Parathyroid adenoma (tissue), 2 donors: ENCODE measurements around the gene CLDN5.

Experiments
- H2AFZ ChIP-seq: fragments of 300-600 bp; sonication (generic); one replicate; pipeline ENCODE4 v1.7.0; 2017; ENCODE audit warnings: antibody characterized with exemption, mild to moderate bottlenecking
- H3K27ac ChIP-seq: fragments of 300-600 bp; sonication (generic); one replicate; pipeline ENCODE4 v1.7.0; 2017
- H3K27me3 ChIP-seq: fragments of 300-600 bp; sonication (generic); one replicate; pipeline ENCODE4 v1.7.0; 2017; ENCODE audit warnings: low read length; ENCODE audit not compliant: control insufficient read depth, insufficient read depth
- H3K36me3 ChIP-seq: fragments of 300-600 bp; sonication (generic); one replicate; pipeline ENCODE4 v1.7.0; 2017; ENCODE audit warnings: low read length; ENCODE audit not compliant: control insufficient read depth, insufficient read depth
- H3K4me1 ChIP-seq: fragments of 300-600 bp; sonication (generic); one replicate; pipeline ENCODE4 v1.7.0; 2017; ENCODE audit warnings: control low read depth
- H3K4me2 ChIP-seq: fragments of 300-600 bp; sonication (generic); one replicate; pipeline ENCODE4 v1.7.0; 2017; ENCODE audit warnings: low read length
- H3K4me3 ChIP-seq: fragments of 300-600 bp; sonication (generic); one replicate; pipeline ENCODE4 v1.7.0; 2017; ENCODE audit warnings: low read depth, low read length
- H3K79me2 ChIP-seq: fragments of 300-600 bp; sonication (generic); one replicate; pipeline ENCODE4 v1.7.0; 2017; ENCODE audit warnings: control low read depth
- H3K9ac ChIP-seq: fragments of 300-600 bp; sonication (generic); one replicate; pipeline ENCODE4 v1.7.0; 2017; ENCODE audit warnings: mild to moderate bottlenecking
- H3K9me3 ChIP-seq: fragments of 300-600 bp; sonication (generic); one replicate; pipeline ENCODE4 v1.7.0; 2017; ENCODE audit warnings: low read length; ENCODE audit not compliant: control insufficient read depth
- TF ChIP-seq, protein P1 (sequence below): fragments of 300-600 bp; sonication (generic); IDR thresholded peaks from one replicate; pipeline ENCODE4 v1.7.0; 2017; ENCODE audit warnings: antibody characterized with exemption, mild to moderate bottlenecking
- donor health status: primary hyperparathyroidism.

Gene CLDN5

DNA sequence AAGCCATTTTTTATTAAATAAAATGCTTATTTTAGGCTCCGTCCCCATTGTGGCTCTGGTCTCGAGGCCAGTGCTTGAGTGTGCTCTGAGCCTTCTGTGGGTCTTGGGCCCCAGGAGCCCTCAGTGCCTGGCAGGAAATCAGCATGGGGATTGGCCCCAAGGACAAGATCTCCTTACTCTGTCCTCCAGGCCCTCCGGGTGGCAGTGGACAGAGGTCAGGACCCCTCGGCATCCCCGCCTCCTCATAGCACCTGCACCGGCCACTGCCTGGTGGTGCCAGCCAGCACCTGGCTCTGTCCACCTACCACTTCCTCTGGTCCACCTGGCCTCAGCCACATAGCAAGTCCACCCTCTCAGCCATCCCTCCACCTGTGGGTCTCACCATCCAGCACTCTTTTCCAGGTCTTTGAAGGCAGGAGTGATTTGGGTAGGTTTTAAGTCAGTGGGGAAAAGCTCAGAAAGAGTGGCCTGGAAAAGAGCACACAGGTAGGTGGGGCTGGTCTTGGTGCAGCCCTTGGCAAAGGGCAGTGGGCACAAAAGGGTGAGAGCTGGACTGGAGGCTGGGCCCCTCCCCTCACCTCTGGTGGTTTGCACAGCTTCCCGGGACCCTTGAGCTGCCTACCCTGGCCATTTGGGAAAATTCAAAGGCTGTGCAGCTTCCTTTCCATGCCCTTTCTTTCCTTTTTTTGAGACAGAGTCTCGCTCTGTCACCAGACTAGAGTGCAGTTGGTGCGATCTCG is 3.5 kb downstream of the CLDN5 start:
- no peaks in the 10 kb centered on the region for H3K36me3 ChIP-seq
- H3K4me2 ChIP-seq = no peak overlapping the region
- no peaks in the 10 kb centered on the region for H3K4me1 ChIP-seq
- TF ChIP-seq, protein P1, sequence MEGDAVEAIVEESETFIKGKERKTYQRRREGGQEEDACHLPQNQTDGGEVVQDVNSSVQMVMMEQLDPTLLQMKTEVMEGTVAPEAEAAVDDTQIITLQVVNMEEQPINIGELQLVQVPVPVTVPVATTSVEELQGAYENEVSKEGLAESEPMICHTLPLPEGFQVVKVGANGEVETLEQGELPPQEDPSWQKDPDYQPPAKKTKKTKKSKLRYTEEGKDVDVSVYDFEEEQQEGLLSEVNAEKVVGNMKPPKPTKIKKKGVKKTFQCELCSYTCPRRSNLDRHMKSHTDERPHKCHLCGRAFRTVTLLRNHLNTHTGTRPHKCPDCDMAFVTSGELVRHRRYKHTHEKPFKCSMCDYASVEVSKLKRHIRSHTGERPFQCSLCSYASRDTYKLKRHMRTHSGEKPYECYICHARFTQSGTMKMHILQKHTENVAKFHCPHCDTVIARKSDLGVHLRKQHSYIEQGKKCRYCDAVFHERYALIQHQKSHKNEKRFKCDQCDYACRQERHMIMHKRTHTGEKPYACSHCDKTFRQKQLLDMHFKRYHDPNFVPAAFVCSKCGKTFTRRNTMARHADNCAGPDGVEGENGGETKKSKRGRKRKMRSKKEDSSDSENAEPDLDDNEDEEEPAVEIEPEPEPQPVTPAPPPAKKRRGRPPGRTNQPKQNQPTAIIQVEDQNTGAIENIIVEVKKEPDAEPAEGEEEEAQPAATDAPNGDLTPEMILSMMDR = no peak
- H3K27me3 ChIP-seq = peaks cover 7% of the 10 kb centered on the region
- H3K27ac ChIP-seq = no peak overlapping the region
- no peak overlapping the region for H3K4me3 ChIP-seq
- no peak overlapping the region for H3K9ac ChIP-seq
- no peak overlapping the region for H2AFZ ChIP-seq
- no peaks in the 10 kb centered on the region for H3K9me3 ChIP-seq
- H3K79me2 ChIP-seq = no peaks in the 10 kb centered on the region

DNA sequence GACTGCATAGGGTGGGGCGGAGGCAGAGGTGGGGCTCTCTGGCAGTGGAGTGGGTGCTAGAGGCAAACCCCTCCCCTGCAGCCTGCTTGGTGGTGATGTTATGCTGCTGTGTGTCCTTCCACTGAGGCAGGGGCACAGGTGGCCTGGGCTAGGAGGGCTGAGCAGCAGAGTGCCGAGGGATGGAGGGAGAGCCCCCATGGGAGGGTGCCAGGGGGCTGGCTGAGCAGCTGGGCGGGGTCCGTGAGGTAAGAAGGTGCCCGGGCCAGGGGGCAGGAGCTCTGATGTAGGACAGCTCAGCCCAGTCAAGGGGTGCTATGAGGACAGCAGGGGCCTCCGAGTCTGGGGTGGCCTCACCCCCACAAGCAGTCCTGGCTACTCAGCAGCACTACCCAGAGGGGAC is 4.2 kb downstream of the CLDN5 start:
- Histone ChIP-seq H3K4me1 (no peaks in the 10 kb centered on the region), H3K36me3 (no peaks in the 10 kb centered on the region), H3K79me2 (no peaks in the 10 kb centered on the region), H2AFZ (no peak overlapping the region), H3K4me3 (no peak overlapping the region), H3K9ac (no peak overlapping the region), H3K4me2 (no peak overlapping the region), H3K9me3 (no peaks in the 10 kb centered on the region), H3K27ac (no peak overlapping the region), H3K27me3 (peaks cover 7% of the 10 kb centered on the region)
- TF ChIP-seq, protein P1 = no peak

DNA sequence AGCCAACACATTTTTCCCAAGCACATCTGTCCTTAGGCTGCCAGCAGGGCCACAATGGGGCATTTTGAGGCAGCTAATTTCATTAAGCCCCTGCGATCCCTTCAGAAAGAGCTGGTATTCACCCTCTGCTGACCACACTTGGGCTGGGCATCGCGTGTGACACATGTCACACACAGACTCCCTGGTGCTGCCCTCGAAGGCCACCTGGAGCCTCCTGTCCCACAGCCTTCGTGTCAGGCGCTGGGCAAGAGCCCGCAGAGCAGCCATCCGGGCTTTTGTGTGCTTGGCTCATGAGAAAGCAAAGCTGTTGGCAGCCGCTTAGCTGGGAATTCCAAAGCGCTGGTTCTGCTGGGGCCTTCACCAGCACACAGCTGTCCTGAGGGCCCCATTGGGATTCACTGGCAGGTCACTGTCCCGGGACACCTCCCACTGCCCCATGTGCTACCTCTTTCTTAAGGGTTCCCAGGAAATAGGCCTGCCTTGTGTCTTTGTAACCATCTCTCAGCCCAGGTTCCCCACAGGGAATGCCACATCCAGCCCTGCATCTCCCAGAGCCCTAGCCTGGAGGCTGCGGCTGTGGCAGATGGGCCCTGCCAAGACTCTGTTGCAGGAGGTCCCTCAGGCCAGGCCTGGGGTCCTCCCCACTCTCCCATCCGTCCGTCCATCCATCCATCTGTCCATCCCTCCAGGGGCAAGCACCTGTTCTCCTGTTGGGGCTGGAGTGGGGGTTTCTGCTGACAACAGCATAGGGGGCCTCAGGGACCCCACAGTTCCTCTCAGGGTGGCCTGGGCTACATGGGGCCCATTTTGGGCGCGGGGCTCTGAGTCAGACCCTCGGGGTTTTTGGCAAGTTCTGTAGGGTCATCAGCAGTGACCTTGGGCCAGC is 4.9 kb downstream of the CLDN5 start:
- Histone ChIP-seq H3K79me2 (no peaks in the 10 kb centered on the region), H3K27me3 (peaks cover 7% of the 10 kb centered on the region), H2AFZ (no peak overlapping the region), H3K9me3 (no peaks in the 10 kb centered on the region), H3K4me3 (no peak overlapping the region), H3K27ac (no peak overlapping the region), H3K36me3 (no peaks in the 10 kb centered on the region), H3K4me2 (no peak overlapping the region), H3K9ac (no peak overlapping the region), H3K4me1 (no peaks in the 10 kb centered on the region)
- TF ChIP-seq, protein P1 = no peak

DNA sequence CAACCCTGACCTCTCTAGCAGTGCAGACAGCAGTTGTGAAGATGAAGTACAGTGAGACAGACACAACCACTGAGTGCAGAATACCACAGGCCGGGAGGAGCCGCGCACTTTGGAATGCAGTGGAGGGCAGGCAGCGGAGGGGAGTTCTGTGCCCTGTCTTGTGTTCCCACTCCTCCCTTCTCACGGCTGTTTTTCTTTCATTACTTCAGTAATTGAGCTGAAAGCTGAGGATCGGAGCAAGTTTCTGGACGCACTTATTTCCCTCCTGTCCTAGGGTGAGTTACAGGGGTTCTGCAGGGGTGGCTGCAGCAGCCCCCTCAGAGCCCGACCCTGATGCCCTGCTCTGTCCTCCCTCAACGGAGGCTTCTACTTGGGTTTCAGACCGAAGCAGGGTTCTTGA is 5.6 kb downstream of the CLDN5 start:
- Histone ChIP-seq H3K27me3 (peaks cover 4% of the 10 kb centered on the region), H2AFZ (no peak overlapping the region), H3K79me2 (no peaks in the 10 kb centered on the region), H3K9me3 (no peaks in the 10 kb centered on the region), H3K36me3 (no peaks in the 10 kb centered on the region), H3K4me2 (no peak overlapping the region), H3K9ac (no peak overlapping the region), H3K4me3 (no peak overlapping the region), H3K27ac (no peak overlapping the region), H3K4me1 (no peaks in the 10 kb centered on the region)
- TF ChIP-seq, protein P1 = no peak
